ENCODE results near the gene ITPR2.

The ITPR2 gene

DNA sequence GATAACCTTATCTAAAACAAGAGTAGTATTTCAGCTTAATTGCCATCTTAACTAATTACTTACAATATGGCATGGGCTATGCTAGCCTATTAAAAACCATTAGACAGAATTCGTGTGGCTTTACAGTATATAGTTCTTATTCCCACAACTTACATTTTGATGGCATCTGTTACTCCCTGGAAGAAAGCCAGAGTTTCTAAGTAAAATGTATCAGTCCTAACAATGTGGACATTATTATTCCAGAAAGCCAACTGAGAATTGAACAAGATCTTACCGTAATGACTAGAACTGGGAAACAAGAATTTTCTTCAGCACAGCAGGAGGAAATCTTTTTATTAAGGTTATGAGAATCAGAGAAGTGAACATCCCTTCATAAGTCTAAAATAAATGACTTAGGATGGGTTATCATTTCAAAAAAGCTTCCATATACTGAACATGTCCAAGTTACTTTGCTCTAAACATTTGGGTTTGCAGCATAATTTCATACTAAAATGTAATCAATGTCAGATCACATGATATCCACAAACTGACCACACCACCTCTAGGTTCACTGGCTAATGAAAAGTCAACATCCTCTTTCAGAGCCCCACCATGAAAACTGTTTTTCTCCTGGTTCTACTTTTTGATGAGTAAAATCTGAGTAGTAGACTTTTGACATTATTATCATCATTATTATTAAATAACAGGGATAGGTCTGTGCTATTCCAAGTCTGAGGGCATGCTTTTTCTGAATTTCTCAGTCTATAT is 457.9 kb downstream of the ITPR2 start:
- no peak for DNase-seq

DNA sequence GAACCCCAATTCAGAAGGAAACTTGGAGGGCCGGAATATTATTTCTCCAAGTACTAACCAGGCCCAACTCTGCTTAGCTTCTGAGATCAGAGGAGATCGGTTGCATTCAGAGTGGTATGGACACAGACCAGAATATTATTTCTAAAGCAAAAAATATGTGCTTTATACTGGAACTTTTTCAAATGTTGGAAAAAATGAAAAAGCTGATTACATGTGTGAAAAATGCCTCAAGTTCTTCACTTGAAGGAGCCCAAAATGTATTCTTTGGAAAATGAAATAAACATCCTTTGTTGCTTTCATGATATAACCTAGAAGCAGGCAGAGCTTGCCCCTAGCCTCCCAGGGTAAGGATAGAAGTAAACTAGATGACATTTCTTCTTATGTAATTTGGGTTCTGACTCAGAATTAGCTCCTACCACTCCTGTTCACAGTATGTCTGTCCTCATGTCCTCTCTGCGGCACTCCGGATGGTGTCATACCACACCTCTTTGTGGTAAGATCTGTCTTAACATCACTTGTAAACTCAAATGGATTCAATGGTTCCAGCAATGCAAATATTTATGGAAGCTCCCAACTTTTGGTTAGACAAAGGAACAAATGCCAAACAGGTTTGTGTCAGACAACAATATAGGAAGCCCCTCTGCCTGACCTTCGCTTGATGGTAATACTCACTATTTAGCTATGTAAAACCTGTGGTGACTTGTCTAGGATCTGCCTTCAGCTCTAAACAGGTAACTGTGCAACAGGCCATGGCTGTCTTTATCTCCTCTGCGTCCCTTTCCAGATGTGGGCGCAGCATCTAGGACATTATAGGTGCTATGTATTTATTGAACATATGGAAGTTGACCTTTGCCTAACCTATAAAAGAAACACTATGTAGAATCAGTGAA is 459.1 kb downstream of the ITPR2 start:
- DNase-seq: no peak

DNA sequence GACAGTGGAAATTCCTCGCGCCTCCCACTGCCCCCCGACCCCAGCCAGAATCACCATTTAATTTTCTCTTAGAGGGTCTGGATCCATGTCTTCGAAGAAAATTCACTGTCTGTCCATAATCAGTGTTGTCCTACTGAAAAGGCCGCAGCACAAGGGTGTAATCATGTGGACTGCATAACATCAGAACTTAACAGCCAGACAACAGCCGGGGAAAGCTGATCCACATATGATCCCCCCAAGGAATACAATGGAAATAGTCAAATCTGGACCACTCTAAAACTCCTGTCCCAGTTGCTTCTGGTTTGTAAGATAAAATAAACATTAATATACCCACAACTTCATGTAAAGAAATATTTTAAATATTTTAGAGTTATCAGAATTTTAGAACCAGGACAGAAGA is 460.1 kb downstream of the ITPR2 start:
- no peak for DNase-seq

DNA sequence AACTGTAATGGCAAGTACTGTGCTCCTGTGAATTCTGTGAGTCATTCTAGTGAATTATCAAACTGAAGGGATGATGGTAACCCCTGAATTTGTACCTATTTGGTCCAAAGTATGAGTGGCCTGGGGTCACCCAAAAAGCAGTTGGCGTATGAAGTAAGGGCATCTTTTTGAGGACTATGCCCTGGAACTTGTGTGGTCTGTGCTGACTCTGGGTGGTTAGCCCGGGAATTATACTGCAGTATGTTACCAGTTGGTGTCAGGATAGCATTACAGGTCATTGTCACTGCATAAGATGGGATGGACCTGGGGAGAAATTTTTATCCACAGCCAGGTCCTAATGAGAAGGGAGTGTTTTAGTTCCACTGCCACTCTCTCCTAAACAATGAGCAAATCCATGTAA is 462.9 kb downstream of the ITPR2 start:
- DNase-seq: no peak

DNA sequence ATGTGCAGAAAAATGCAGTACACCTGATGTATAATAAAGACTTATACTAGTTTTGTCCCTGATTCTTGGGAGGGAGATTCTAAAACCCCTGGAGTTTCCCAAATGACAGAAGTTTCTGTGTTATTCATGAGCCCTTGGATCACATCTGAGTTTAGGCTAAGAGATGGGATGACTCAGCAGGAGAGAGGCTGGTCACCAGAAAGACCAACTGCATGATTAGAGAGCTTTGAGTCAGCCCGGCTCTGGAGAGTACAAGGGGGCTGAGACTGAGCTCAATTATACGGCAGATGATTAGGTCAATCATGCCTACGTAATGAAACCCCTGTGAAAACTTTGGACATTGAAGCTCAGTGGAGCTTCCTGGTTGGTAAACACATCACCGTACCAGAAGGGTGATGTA is 463.4 kb downstream of the ITPR2 start:
- no peak for DNase-seq

DNA sequence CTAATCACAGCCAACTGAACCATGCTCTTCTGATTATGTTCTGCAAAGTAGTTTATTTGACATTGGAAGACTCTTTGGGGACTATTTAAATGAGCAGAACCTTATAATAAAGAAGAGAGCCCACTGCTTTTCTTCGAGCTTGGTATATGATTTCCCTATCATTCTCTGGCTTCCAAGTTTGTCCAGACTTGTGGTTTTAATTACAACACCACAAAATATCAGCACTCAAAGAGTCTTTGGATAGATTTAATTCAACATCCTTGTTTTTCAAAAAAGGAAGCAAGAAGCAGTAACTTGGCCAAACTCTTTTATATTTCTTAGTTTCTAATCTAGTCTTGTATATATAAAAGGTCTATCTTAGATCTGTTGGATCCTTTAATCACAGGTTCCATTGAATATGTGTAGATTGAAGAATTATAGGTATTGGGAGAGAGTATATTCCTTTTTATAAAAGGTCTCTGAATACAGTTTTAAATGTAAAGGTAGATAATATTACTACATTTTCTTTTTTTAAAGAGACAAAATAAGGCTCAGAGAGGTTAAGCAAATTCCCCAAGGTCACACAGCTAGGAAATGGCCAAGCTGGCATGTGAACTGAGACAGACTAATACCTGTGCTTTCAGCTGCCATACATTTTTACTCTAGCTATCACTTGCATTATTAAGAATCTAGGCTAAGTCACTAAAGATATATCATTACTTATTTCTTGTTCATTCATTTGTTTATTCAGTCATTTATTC is 464.8 kb downstream of the ITPR2 start:
- DNase-seq: no peak

DNA sequence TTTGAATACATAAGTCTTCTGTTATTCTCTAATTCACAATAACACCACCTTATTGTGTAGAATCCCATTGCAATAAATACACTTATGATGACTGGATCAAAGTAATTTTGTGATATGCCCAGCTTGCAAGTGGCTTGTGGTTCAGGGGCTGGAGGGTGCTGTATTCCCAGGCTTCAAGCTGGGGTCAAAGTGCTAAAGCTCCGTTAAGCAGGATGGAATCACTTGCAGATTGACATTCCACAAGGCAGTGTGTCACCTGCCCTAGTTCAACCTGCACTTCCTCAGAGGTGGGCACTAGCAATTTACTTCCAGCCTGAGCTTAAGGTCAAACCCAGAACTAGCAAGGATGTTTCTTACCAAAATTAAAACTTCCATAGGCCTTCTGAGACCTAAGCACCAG is 471.0 kb downstream of the ITPR2 start:
- no peak for DNase-seq

DNA sequence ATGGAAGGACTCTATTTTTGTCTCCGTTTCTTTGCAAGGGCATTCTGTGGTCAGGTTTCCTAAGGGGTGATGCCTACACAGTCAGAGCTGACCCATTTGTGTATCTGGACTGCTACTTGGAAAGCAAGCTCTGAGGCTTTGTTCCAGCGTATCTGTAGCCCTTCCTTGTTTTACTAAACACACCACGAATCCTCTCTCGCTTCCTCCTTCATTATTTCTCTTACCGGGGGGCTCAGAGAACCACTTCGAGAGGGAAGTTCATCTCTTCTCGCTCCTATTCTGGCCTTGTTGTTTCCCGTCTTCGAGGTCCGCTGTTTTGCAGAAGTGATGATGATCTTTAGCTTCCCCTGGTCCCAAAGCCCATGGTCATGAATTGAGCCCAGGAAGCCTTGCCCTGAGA is 472.9 kb downstream of the ITPR2 start:
- DNase-seq: no peak

DNA sequence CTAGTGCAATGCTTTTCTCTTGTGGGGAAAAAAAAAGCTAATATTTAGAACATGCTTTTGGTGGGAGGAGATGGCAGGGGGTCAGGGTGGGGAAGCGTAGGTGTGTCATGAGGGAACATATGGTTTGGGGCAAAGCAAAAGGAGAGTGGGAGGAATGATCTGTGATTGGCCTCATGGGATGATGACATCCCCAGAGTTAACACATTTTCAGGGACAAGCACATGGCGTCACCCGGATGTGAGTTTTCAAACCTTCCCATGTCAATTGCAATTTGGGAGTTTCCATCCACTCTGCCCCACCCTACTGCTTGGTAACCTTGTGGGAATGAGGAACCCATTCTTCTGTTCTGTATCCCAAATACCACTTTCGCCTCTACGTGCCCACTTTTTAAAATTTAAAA is 473.4 kb downstream of the ITPR2 start:
- DNase-seq: no peak

DNA sequence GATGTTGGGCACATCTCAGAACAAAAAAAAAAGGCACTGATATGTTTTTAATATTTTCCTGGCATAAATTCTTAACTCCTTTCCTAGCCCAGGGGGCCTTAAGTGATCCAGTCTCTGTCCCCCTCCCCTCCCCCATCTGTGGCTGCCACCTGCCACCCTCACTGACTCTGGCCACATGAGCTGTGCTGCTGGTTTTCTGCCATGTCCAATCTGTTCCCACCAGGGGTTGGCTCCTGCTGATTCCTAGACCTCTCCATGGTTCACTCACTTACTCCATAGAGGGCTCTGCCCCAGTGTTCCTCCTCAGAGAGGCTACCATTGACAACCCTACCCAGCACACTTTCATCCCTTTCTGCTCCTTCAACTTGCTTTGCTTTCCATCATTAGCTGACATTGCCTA is 474.3 kb downstream of the ITPR2 start:
- DNase-seq: no peak

DNA sequence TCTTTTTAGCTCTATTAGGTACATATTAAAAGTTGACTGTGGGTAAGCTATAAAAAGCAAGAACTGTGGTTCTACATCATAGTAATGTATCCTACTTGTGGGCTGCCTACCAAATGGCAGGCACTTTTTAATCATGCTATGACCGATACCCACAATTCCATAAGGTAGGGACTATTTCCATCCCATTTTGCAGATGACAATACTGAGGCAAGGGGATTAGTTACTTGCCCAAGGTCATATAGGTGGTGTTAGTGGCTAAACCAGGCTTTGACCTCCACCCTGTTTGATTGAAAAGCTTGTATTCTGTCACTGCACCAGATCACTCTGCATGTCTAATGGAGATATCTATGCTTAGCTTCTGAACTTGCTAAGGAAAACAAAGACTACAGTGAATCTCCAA is 485.7 kb downstream of the ITPR2 start:
- no peak for DNase-seq

DNA sequence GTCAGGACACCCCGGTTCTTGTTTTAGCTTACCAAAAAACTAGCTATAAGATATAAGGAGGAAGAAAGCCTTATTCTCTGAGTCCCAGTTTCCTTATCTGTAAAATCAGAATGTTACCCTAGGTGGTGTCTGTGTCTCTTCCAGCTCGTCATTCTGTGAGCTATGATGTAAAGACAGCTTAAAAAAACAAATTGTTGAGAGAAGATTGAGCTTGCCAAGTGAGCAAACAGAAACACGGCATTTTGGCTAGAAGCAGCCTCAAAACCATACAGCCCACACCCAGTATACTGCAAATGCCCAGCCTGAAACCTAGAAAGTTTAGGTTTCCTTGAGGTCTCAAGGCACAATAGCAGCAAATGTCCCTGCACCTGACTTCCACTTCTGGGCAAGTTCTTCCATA is 486.3 kb downstream of the ITPR2 start:
- no peak for DNase-seq

DNA sequence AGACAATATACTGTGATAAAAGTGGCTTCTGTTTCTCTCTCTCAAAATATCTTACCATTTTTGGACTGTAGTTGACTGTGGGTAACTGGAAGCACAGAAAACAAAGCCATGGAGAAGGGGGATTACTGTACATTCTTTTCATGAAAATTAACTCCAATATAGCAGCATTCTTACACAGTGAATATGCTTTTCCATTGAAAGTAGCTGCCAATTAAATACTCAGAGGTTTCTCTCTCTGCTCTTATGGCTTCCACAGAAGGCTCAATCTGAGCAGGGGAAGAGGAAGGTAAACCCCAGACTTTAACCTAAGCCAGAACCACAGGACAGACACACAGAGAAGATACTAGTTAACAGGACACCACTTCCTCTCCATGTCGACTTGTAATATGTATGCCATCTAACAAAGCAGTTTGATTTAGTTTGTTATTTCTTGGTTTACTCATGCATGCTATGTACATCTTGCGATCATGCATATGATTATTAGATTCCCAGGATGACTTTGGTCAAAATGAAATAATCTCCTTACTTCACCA is 487.5 kb downstream of the ITPR2 start:
- no peak for DNase-seq

DNA sequence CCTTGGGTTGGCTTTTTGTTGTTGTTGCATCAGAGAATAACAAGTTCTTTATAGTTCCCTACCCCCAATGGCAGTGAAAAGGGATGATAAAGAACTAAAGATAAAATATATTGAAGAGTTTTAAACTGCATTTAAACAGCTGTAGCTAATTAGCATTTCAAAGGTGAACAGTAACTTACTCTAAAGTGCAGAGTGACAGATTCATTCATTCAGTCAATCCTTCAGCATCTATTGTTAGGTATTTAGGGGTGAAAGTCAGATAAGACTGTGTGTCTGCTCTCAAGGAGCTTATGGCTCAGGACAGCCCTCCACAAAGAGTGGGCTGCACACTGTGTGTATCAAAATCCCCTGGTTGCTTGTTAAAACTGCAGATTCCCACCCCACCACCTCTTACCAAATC is 491.5 kb downstream of the ITPR2 start:
- no peak for DNase-seq

DNA sequence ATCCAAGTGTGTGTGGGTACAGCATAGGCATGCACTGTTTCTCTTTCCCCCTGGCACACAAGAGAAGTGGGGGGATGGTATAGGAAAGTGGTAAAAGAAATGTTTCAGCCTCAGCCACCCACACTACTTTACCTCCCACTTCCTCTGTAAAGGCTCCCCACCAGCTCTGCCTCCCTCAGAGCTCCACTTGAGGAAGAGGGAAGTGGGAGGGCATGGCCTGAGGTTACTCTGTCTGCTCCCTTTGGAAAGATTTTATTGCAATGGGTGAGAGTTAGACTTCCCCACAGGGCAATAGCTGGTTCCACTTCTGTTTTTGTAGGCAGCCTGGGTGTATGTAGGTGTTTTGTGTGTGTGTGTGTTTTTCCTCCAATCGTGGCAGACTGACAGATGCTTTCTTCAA is 492.3 kb downstream of the ITPR2 start:
- DNase-seq: peak; percentile 43

DNA sequence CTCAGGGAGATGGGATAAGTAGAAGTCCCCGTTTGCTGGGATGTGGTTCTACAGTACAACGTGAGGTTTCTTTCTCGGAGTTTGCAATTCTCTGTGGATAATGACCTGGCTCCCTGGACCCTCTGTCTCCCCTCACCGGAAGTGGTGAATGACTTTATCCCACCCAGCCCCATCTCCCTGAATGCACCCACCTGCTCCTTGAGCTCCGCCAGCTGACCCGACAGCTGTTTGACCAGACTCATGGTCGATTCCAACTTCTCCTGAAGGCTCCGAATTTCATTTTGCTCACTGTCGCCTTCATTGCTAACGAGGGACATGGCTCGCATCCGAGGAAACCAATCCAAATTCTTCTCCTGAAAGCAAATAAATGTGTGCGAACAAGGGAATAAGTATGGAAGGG is 493.0 kb downstream of the ITPR2 start:
- no peak for DNase-seq

DNA sequence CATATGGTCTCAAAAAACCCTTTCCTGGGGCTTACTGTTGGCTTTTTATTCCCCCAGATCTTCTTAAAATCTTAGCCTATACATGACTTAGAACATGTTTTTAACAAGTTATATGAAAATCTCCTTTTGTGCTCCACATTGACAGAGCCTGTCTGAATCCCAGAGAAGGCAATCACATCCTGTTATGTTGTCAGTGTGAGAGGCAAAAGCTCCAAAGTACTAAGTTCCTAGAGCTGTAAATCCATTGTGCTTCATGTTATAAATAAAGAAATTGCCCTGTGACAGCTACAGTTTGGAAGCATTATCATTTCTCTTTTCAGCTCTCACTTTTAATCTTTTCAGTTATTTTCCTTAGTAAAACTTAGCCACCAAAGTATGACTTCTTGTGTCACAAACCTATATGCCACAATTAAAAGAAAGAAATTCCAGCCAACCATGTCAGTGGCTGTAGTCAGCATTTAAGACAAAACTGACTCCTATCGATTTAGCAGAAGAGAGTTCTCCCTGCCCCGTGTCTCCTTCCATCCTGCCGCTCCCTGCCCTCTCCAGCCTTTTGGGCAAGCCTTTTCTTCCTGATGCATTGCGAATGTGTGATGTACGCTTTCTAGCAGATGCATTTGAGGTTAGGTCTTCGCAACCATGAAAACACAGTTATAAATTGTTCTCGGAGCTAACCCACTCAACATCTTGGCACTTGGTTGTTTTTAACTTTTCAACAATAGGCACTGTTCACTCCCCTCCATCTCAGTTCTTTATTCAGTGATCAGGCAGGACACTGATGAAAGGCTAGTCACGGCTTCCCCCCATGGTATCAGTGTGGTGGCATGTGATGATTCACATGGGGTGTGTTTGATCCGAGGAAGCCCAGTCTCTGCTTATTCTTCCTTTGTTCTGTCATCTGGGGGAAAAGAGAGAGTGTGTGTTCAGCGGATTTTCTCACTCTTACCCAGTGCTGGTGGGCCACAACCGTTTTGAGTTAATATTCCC is 494.1 kb downstream of the ITPR2 start:
- DNase-seq: no peak

DNA sequence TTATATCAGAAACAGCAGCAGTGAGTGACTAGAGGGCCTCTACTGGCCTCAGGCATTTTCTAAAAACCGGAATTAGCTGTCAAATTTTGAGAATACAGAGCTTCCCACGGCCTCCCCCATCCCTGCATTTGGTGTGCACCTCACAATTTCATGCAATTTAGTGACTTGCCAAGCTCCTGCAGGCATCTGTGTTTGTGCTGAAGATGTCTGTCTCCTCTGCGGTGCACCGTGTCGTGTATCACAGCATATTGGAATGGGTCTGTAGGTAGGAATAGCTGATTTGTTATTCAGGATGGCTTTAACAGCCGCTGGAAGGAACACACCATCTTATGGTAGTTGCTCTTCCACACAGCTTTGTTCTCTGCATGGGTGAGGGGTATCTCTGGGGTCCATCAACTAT is 497.3 kb downstream of the ITPR2 start:
- DNase-seq: no peak

DNA sequence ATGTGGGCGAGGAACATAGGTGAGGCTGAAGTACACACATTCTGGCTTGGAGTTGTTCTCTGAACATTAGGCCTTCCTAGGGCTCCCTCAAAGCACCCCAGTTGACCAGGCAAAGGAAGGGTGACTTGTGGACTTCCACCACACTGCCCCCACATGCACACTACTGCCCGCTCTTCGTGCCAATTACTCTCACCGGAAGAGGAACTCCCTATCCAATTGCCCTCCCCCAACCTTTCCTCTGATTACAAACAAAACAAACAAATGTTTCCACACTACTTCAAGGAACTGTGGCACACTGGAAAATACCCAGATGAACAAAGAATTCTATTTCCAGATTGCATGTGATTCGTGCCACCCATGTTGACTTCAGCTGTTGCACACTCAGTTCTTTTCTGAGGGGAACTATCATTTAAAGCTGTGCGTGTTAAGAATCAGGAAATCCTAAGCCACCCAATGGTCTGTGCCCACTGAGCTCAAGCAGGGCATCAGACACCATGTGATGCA is 498.3 kb downstream of the ITPR2 start:
- no peak for DNase-seq

DNA sequence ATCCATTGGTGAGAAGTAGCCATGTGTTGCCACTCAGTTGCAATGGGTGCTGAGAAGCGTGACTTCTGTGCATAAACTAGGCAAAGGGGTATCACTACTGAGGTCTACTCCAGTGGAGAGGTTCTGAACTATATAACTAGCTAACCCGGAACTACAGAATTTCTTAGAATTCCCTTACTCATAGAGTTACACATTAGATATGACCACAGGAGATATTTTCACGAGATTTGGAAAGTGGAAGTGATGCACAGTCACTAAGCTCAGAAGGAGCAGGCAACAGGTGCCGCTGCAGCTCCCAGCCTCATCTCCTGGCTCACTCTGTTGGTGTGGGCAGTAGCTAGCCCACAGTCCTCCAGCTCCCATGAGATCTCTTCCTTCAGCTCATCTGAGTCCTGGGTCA is 501.0 kb downstream of the ITPR2 start:
- DNase-seq: no peak

DNA sequence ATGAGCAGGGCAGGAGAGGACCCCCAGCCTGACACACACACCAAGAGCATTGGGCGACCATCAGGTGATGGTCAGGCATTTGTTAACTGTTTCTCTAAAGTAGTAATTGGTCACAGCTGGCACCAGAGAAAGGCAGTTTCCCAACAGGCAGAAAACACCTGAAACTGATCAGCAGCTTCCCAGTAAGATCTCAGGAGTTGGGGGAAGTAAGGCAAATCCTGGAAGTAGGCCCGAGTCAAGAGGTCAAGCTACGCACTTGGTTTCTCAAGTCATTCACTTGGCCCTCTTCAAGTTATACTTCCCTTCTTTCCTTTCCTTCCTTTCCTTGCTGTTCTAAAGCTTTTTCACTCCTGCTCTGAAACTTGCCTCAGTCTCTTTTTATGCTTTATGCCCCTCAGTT is 501.9 kb downstream of the ITPR2 start:
- no peak for DNase-seq
